GM10847 (cell line): ENCODE results near the gene TBL1XR1.

Source experiments
- POLR2A ChIP-seq: IDR thresholded peaks from 2 replicates; pipeline ENCODE4 v1.6.1; 2011; ENCODE audit not compliant: insufficient read length; ENCODE audit errors: extremely low read depth

TBL1XR1 gene

GRCh38 chr3:177053107-177053506 is 144.2 kb downstream of the TBL1XR1 start:
- TF ChIP-seq POLR2A: no peak

- TF ChIP-seq POLR2A: no peak
Measured at GRCh38 chr3:177051411-177051810, 145.9 kb downstream of the TBL1XR1 start.

GRCh38 chr3:177050501-177051237 is 146.6 kb downstream of the TBL1XR1 start:
- no peak for TF ChIP-seq POLR2A

- no peak for TF ChIP-seq POLR2A
Measured at GRCh38 chr3:177045767-177046166, 151.5 kb downstream of the TBL1XR1 start.

- TF ChIP-seq POLR2A: no peak
Measured at GRCh38 chr3:177045222-177045621, 152.1 kb downstream of the TBL1XR1 start.

DNA sequence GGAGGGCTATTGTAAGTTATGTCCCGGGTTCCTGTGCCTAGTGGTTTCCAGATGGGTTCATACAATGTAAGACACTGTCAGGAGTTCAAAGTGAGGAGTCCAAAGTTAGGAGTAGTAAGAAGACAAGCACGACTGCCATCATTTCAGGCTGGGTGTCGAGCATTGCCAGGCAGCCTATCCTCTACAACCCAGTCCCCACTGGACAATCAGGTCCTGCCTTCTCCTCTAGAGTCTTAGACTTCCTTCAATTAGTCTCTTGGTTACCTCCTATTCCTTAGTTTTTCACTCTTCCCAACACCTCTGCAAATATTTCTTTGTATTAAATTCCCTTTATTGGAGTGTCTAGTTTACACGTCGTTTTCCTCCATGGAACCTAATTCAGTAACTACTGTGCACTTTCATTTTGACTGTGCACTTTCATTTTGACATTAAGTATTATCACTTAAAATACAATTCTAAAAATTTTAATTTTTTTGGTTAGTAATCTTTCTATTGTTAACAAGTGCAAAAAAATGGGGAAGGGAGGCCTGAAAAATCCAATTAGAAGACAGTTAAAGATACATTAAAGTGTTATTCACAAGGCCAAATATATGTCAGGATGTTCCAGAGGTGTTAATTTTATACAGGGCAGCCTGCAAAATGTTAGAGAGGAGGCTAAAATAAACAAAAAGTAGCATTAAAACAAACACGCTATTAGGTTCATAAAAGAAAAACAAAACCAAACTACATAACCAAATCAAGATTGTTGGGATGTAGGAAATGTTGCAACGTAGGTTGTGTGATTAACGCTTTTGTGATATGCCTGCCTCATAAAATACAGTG is 155.3 kb downstream of the TBL1XR1 start:
- TF ChIP-seq POLR2A: no peak

GRCh38 chr3:177041021-177041729 is 156.1 kb downstream of the TBL1XR1 start:
- no peak for TF ChIP-seq POLR2A

GRCh38 chr3:177039490-177040274 is 157.6 kb downstream of the TBL1XR1 start:
- TF ChIP-seq POLR2A: no peak

- TF ChIP-seq POLR2A: no peak
Measured at GRCh38 chr3:177037241-177037640, 160.0 kb downstream of the TBL1XR1 start.

DNA sequence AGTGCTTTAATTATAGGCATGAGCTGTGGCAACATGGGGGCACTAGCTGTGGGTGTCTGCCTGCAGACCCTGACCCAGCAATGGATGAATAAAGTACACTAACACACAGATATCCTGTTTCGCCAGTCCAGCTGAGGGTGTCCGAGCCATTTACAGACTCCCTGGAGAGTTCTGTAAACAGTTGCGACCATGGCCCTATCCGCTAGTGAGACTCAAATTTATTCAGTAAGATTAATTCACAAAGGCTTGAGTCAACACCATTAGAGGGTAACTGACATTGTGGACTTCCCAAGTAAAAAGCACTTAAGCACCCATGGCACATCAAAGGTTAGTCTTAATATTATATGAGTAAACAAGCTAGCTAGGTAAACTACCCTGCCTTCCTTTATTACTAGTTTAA is 161.6 kb downstream of the TBL1XR1 start:
- TF ChIP-seq POLR2A: no peak

DNA sequence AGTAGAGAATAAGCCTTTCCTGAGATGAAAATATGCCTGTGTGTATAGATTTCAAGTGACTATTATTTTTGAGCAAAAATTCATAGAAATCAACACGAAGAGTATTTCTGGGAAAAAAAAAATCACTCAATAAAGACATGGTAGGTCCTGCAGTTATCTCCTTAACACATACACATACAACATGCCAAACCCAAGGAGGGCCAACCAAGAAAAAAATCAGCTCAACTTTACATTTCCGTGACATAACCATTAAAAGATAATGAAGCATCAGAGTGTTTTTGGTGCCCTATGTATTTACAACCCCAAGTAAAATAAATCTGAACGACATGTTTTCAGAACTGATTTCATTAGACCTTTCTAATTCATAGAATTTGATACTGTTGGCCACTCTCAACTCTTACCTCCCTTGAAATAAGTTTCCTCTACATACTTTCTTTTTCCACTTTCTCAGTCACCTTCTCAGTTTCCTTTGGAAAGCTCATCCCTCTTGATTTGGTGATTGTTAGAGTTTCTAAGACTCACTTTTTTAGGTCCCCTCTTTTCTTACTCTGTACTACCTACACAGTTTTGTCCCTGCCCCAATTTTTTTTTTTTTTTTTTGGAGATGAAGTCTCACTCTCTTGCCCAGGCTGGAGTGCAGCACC is 162.3 kb downstream of the TBL1XR1 start:
- no peak for TF ChIP-seq POLR2A

- no peak for TF ChIP-seq POLR2A
Measured at GRCh38 chr3:177026505-177027277, 170.6 kb downstream of the TBL1XR1 start.

DNA sequence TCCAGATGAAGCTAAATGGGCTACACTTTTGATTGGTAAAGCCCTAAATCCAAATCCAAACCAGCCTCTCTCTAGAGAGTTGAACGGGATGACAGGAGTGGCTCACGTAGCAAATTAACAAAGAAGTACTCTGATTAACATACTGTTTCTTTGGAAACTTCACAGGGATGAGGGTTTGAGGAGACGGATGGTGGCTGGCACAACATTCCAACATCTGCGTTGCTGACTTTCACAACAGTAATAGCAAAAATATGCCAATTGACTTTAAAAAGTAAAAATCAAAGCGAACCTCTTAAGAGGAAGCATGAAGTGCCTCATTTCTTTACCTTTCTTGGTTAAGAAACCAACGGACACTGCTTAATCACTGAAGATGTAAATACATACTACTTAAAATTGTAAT is 181.4 kb downstream of the TBL1XR1 start:
- no peak for TF ChIP-seq POLR2A
